Vagina (tissue), 2 donors: ENCODE results near the gene ZNF304.
A peak's percentile ranks its signal among the peaks of the same experiment; 100 is the strongest.

Experiments
- CTCF ChIP-seq, 3 experiments: fragments of 450-650 bp in 2 of 3; fragments of 200-600 bp in 1 of 3; sonication (generic) in 1 of 3; IDR thresholded peaks; one replicate each; pipeline ENCODE4 v1.5.1; 2017 to 2019; ENCODE audit warnings: antibody characterized with exemption in 3 of 3, mild to moderate bottlenecking in 2 of 3, moderate library complexity in 2 of 3
- POLR2AphosphoS5 ChIP-seq, 2 donors: sonication (generic); formaldehyde crosslinking; IDR thresholded peaks; one replicate each; pipeline ENCODE4 v1.9.0; 2017; ENCODE audit warnings: antibody characterized with exemption in 2 of 2, mild to moderate bottlenecking in 2 of 2, low read depth in 1 of 2; ENCODE audit not compliant: insufficient read depth in 1 of 2

GRCh38 chr19:57406516-57407123, 55.5 kb downstream of the ZNF304 start:
- TF ChIP-seq CTCF (IDR thresholded peaks at IDR 0.05) (peak in 1 of 3 experiments; percentile 10), POLR2AphosphoS5 (IDR thresholded peaks at IDR 0.05; ENCODE audit: insufficient read depth in 1 of 2, low read depth in 1 of 2) (no peak)
